Trophoblast cell (in vitro differentiated cells and primary cell): ENCODE data around the gene PGAP3.

ENCODE experiments used
- DNase-seq, 2 donors: peaks; one replicate each; pipeline ENCODE4 v3.0.0-alpha.2; 2016
- H2AFZ ChIP-seq: 2 replicates; pipeline ENCODE4 v1.6.1; 2013; ENCODE audit warnings: low read length, moderate library complexity, mild to moderate bottlenecking; ENCODE audit not compliant: insufficient read depth, poor library complexity
- H2AK5ac ChIP-seq: 2 replicates; pipeline ENCODE4 v1.6.1; 2013; ENCODE audit warnings: mild to moderate bottlenecking, low read length
- H2BK120ac ChIP-seq: 2 replicates; pipeline ENCODE4 v1.6.1; 2013; ENCODE audit warnings: low read length, mild to moderate bottlenecking, moderate library complexity; ENCODE audit not compliant: insufficient read depth, poor library complexity
- H2BK12ac ChIP-seq: 2 replicates; pipeline ENCODE4 v1.6.1; 2013; ENCODE audit warnings: mild to moderate bottlenecking, low read length, moderate library complexity
- H2BK5ac ChIP-seq: 2 replicates; pipeline ENCODE4 v1.6.1; 2013; ENCODE audit warnings: low read length, low read depth, moderate library complexity, mild to moderate bottlenecking; ENCODE audit not compliant: poor library complexity
- H3K14ac ChIP-seq: 2 replicates; pipeline ENCODE4 v1.6.1; 2013; ENCODE audit warnings: mild to moderate bottlenecking, low read length
- H3K18ac ChIP-seq: 2 replicates; pipeline ENCODE4 v1.6.1; 2013; ENCODE audit warnings: mild to moderate bottlenecking, low read length
- H3K23ac ChIP-seq: 2 replicates; pipeline ENCODE4 v1.6.1; 2013; ENCODE audit warnings: low read length
- H3K27ac ChIP-seq: 2 replicates; pipeline ENCODE4 v1.5.1; 2013; ENCODE audit warnings: low read depth, mild to moderate bottlenecking, inconsistent platforms, low read length, moderate library complexity
- H3K27me3 ChIP-seq: 2 replicates; pipeline ENCODE4 v1.6.1; 2013; ENCODE audit warnings: inconsistent platforms, mild to moderate bottlenecking, low read length, moderate library complexity; ENCODE audit not compliant: insufficient read depth
- H3K36me3 ChIP-seq, 2 experiments: 1 replicate in 1 of 2; 2 replicates in 1 of 2; pipeline ENCODE4 v1.6.1; 2013; ENCODE audit warnings: low read length in 2 of 2, mild to moderate bottlenecking in 2 of 2, moderate library complexity in 1 of 2; ENCODE audit not compliant: insufficient read depth in 2 of 2, control insufficient read depth in 1 of 2
- H3K4ac ChIP-seq: 2 replicates; pipeline ENCODE4 v1.6.1; 2013; ENCODE audit warnings: low read depth, mild to moderate bottlenecking, low read length, moderate library complexity
- H3K4me1 ChIP-seq, 2 experiments: 1 replicate in 1 of 2; 2 replicates in 1 of 2; pipeline ENCODE4 v1.6.1; 2013; ENCODE audit warnings: low read length in 2 of 2, mild to moderate bottlenecking in 2 of 2, moderate library complexity in 1 of 2; ENCODE audit not compliant: insufficient read depth in 2 of 2, control insufficient read depth in 1 of 2
- H3K4me2 ChIP-seq: 2 replicates; pipeline ENCODE4 v1.6.1; 2013; ENCODE audit warnings: inconsistent platforms, mild to moderate bottlenecking, low read length, moderate library complexity
- H3K4me3 ChIP-seq: 2 replicates; pipeline ENCODE4 v1.5.1; 2013; ENCODE audit warnings: mild to moderate bottlenecking, low read depth, low read length, inconsistent platforms
- H3K79me1 ChIP-seq: one replicate; pipeline ENCODE4 v1.6.1; 2013; ENCODE audit warnings: low read length
- H3K79me2 ChIP-seq: 2 replicates; pipeline ENCODE4 v1.6.1; 2013; ENCODE audit warnings: low read length, mild to moderate bottlenecking; ENCODE audit not compliant: control insufficient read depth, insufficient read depth, poor library complexity
- H3K9ac ChIP-seq: 2 replicates; pipeline ENCODE4 v1.6.1; 2013; ENCODE audit warnings: mild to moderate bottlenecking, low read length
- H3K9me3 ChIP-seq: 2 replicates; pipeline ENCODE4 v1.6.1; 2013; ENCODE audit warnings: low read depth, mild to moderate bottlenecking, control low read depth, inconsistent platforms, low read length; ENCODE audit not compliant: insufficient read depth
- H4K12ac ChIP-seq: 2 replicates; pipeline ENCODE4 v1.6.1; 2013; ENCODE audit warnings: low read depth, mild to moderate bottlenecking, low read length, moderate library complexity
- H4K8ac ChIP-seq: 2 replicates; pipeline ENCODE4 v1.6.1; 2013; ENCODE audit warnings: low read depth, mild to moderate bottlenecking, low read length, moderate library complexity
- H4K91ac ChIP-seq: one replicate; pipeline ENCODE4 v1.6.1; 2013; ENCODE audit warnings: low read depth, mild to moderate bottlenecking, low read length, moderate library complexity
- WGBS: extraction: QIAGEN DNeasy Blood & Tissue Kit; methylation state at CpG from one replicate; pipeline ENCODE4 v1.1.7; 2013; ENCODE audit warnings: missing lambda C conversion rate; ENCODE audit not compliant: insufficient read length, insufficient coverage; ENCODE audit errors: extremely low coverage; 5-methylcytosine and 5-hydroxymethylcytosine counted together

The PGAP3 gene

DNA sequence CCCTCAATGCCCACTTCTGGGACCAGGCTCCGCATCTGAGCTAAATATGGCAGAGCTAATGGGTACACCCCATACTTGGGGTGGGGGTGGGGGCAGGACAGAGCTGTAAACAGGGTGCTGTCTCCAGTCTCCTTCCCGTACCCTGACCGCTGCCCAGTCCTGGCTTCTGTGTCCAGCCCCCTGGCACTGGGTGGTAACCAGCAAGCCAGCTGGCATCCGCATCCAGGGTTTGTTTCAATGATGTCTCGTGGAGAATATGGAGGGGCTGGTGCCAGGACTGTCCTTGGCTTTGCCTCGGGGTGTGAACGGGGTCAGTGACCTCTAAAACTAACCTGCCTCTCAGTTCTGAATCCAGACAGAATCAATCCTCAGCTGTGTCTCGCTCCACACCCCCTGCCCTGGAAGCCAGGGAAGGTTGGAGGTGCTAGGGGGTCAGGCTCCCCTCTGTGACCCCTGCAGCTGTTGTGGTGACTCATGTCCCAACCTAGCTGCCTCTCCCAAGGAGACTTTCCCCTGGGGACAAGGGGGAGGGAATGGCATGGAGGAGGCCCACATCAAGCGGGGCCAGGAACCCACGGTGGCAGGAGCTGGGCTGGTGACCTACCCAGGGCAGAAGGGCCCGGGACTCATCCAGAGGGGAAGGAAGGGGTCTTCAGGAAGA, 21.1 kb downstream of the PGAP3 start:
- Histone ChIP-seq H3K36me3 (peaks cover 6 to 7% of the 10 kb centered on the region in 2 experiments), H3K27ac (no peak overlapping the region), H3K9ac (no peak overlapping the region), H2BK12ac (no peak overlapping the region), H4K91ac (no peak overlapping the region), H3K4me1 (peaks cover 11 to 14% of the 10 kb centered on the region in 2 experiments), H3K14ac (no peak overlapping the region), H3K23ac (no peak overlapping the region), H3K9me3 (no peaks in the 10 kb centered on the region), H2BK5ac (no peak overlapping the region), H3K4ac (no peak overlapping the region), H3K4me3 (no peak overlapping the region), H2AK5ac (no peak overlapping the region), H3K79me1 (no peaks in the 10 kb centered on the region), H2BK120ac (no peak overlapping the region), H3K27me3 (peaks cover 21% of the 10 kb centered on the region), H4K8ac (no peak overlapping the region), H3K79me2 (no peaks in the 10 kb centered on the region), H4K12ac (no peak overlapping the region), H3K4me2 (no peak overlapping the region), H3K18ac (no peak overlapping the region), H2AFZ (no peak overlapping the region)
- no CpG with 5 or more reads among the region's 11 CpGs for WGBS
- DNase-seq = peak in 1 of 2 donors; percentile 8

DNA sequence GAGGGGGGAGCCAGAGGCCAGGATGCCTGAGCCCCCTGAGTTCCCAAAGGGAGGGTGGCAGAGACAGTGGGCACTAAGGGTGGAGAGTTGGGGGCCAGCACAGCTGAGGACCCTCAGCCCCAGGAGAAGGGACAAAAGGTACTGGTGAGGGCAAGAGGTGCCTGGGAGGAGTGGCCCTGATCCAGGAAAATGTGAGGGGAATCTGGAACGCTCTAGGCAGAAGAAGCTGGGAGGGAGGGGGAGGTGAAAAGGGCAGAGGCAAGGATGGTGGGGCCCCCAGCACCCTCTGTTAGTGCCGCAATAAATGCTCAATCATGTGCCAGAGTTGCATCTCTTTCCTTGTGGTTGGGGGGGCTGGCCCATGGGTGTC, 21.6 kb downstream of the PGAP3 start:
- no CpG with 5 or more reads among the region's 2 CpGs for WGBS
- Histone ChIP-seq H3K27ac (no peak overlapping the region), H3K79me2 (no peaks in the 10 kb centered on the region), H4K12ac (no peak overlapping the region), H3K4ac (no peak overlapping the region), H4K91ac (no peak overlapping the region), H3K79me1 (no peaks in the 10 kb centered on the region), H2AFZ (no peak overlapping the region), H3K4me1 (peaks cover 11 to 14% of the 10 kb centered on the region in 2 experiments), H3K14ac (no peak overlapping the region), H2BK12ac (no peak overlapping the region), H2BK5ac (no peak overlapping the region), H3K36me3 (peaks cover 10 to 11% of the 10 kb centered on the region in 2 experiments), H3K9ac (no peak overlapping the region), H3K4me3 (no peak overlapping the region), H3K18ac (no peak overlapping the region), H3K4me2 (no peak overlapping the region), H3K9me3 (no peaks in the 10 kb centered on the region), H2AK5ac (no peak overlapping the region), H2BK120ac (no peak overlapping the region), H3K27me3 (peaks cover 21% of the 10 kb centered on the region), H4K8ac (no peak overlapping the region), H3K23ac (no peak overlapping the region)
- no peak for DNase-seq

DNA sequence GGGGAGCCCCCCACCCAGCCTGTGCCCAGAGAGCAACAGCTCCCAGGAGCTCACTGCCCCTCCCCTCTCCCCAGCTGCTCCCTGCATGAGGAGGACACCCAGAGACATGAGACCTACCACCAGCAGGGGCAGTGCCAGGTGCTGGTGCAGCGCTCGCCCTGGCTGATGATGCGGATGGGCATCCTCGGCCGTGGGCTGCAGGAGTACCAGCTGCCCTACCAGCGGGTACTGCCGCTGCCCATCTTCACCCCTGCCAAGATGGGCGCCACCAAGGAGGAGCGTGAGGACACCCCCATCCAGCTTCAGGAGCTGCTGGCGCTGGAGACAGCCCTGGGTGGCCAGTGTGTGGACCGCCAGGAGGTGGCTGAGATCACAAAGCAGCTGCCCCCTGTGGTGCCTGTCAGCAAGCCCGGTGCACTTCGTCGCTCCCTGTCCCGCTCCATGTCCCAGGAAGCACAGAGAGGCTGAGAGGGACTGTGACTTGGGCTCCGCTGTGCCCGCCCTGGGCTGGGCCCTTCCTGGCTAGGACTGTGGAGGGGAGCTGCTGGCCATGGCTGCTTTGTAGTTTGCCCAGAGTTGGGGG, 22.1 kb downstream of the PGAP3 start:
- DNase-seq = peak in 1 of 2 donors; percentile 10
- Histone ChIP-seq H3K9me3 (peaks cover 1% of the 10 kb centered on the region), H3K4me3 (no peak overlapping the region), H3K9ac (no peak overlapping the region), H4K8ac (no peak overlapping the region), H3K4me1 (peaks cover 11 to 14% of the 10 kb centered on the region in 2 experiments), H2BK5ac (no peak overlapping the region), H2BK12ac (no peak overlapping the region), H3K18ac (no peak overlapping the region), H3K79me1 (no peaks in the 10 kb centered on the region), H3K27ac (no peak overlapping the region), H3K27me3 (peaks cover 21% of the 10 kb centered on the region), H2BK120ac (no peak overlapping the region), H3K79me2 (no peaks in the 10 kb centered on the region), H2AFZ (no peak overlapping the region), H4K12ac (no peak overlapping the region), H3K4me2 (no peak overlapping the region), H3K14ac (no peak overlapping the region), H3K23ac (no peak overlapping the region), H3K4ac (no peak overlapping the region), H4K91ac (no peak overlapping the region), H3K36me3 (peaks cover 15 to 16% of the 10 kb centered on the region in 2 experiments), H2AK5ac (no peak overlapping the region)
- WGBS = no CpG with 5 or more reads among the region's 17 CpGs

DNA sequence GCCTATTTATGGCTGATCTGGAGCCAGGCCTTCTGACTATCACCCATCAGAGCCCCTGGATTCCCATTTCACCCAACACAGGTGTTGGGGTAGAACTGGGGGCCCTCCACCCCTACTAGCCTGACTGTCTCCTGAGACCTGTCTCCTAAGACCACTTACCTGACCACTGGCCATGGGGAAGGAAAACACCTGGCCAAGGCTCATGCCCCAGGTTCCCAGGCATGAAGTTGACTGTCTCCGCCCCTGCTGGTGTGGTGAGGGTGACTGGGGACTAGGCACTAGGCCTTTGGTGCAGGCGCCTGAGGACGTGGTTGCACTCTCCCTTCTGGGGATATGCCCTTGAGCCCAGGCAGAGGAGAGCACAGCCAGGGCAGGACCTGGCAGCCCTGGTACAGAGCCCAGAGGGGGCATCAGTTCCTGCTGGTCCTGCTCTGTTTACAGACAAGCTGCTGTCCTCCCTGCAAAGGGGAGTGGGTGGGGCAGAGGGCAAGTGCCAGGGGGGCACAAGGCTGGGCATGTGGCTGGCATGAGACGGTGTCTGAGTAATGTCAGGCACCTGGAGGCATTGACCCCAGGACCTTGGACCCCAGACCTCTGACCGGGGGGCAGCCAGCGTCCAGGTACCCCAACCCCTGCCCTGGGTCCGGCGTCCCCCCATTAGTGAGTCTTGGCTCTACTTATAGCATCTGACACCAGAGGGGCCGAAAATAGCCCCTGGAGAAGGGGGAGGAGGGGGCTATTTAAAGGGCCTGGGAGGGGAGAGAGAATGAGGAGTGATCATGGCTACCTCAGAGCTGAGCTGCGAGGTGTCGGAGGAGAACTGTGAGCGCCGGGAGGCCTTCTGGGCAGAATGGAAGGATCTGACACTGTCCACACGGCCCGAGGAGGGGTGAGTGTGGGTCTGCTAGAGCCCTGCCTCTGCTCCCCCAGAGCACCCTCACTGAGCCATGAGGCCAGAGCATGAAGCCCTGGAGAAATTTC, 23.0 kb downstream of the PGAP3 start, which contains the start of gene TCAP:
Gene TCAP (plus strand): TSS at position 769 of the 981 bp plus-strand sequence. CDS start 11 bp downstream, at position 780.
- Histone ChIP-seq H3K4me1 (peaks cover 11 to 14% of the 10 kb centered on the region in 2 experiments), H3K4me2 (no peak within 1 kb of the TSS), H4K8ac (no peak within 1 kb of the TSS), H3K9me3 (peaks cover 1% of the 10 kb centered on the region), H4K12ac (no peak within 1 kb of the TSS), H3K79me1 (no peaks in the 10 kb centered on the region), H3K9ac (peak within 1 kb of the TSS; percentile 5), H3K27ac (no peak within 1 kb of the TSS), H2BK5ac (no peak within 1 kb of the TSS), H2BK120ac (no peak within 1 kb of the TSS), H3K27me3 (peaks cover 21% of the 10 kb centered on the region), H2AK5ac (no peak within 1 kb of the TSS), H3K4me3 (no peak within 1 kb of the TSS), H4K91ac (no peak within 1 kb of the TSS), H3K4ac (no peak within 1 kb of the TSS), H3K79me2 (no peaks in the 10 kb centered on the region), H3K36me3 (peaks cover 23 to 25% of the 10 kb centered on the region in 2 experiments), H3K14ac (no peak within 1 kb of the TSS), H2BK12ac (no peak within 1 kb of the TSS), H2AFZ (no peak within 1 kb of the TSS), H3K18ac (no peak within 1 kb of the TSS), H3K23ac (no peak within 1 kb of the TSS)
- no CpG with 5 or more reads among the region's 15 CpGs for WGBS
- peak in 1 of 2 donors; percentile 29 for DNase-seq
